GM21619 (cell line): ENCODE measurements around the gene PPOX.

Experiments used
- ATAC-seq: cut with Tn5 transposase; IDR thresholded peaks from one replicate; pipeline ENCODE4 v1.9.1; 2021; ENCODE audit not compliant: unreplicated experiment

Gene PPOX

GRCh38 chr1:161219078-161219892 lies 53.1 kb downstream of the PPOX start:
- no peak for ATAC-seq

- no peak for ATAC-seq
These were observed 53.8 kb downstream of the PPOX start for GRCh38 chr1:161220002-161220401.
